Breast epithelium (tissue), 4 donors: Measurements from ENCODE around the gene IRF3. TPM values are rescaled to one million over a fixed set of nuclear protein-coding genes. Genes with fewer than 3 reads are reported as not detected.
A peak's percentile ranks its signal among the peaks of the same experiment; 100 is the strongest.
"Not testable (repeated sequence)": the region's sequence is repeated elsewhere in the genome, so short reads cannot be mapped to it uniquely, and the experiment has no call there.

ENCODE experiments used
- DNase-seq, 2 donors: peaks; one replicate each; pipeline ENCODE4 v3.0.0-alpha.2; 2019; ENCODE audit warnings: low spot score in 2 of 2
- H3K27ac ChIP-seq, 2 donors: fragments of 200-600 bp; sonication (generic) in 1 of 2; one replicate each; pipeline ENCODE4 v1.5.1; 2016 to 2019; ENCODE audit warnings: mild to moderate bottlenecking in 1 of 2
- H3K27me3 ChIP-seq, 2 donors: fragments of 200-600 bp; sonication (generic) in 1 of 2; one replicate each; pipeline versions ENCODE4 v1.5.1 to v1.6.0; 2017 to 2019; ENCODE audit warnings: control low read depth in 1 of 2, mild to moderate bottlenecking in 1 of 2
- H3K36me3 ChIP-seq: fragments of 200-600 bp; one replicate; pipeline ENCODE4 v1.5.1; 2019
- H3K4me1 ChIP-seq, 2 donors: fragments of 200-600 bp; sonication (generic); one replicate each; pipeline ENCODE4 v1.5.1; 2016 to 2019; ENCODE audit warnings: control low read depth in 1 of 2
- H3K4me3 ChIP-seq, 3 donors: fragments of 200-600 bp; sonication (generic); 1 replicate in 2 of 3; 2 replicates in 1 of 3; pipeline ENCODE4 v1.5.1; 2016 to 2019; ENCODE audit warnings: mild to moderate bottlenecking in 3 of 3, moderate library complexity in 2 of 3
- H3K9me3 ChIP-seq, 2 donors: fragments of 200-600 bp; sonication (generic) in 1 of 2; one replicate each; pipeline ENCODE4 v1.5.1; 2016 to 2019; ENCODE audit warnings: control low read depth in 1 of 2
- CTCF ChIP-seq, 3 donors: fragments of 450-650 bp; IDR thresholded peaks; one replicate each; pipeline ENCODE4 v1.5.1; 2016 to 2017; ENCODE audit warnings: antibody characterized with exemption in 3 of 3, mild to moderate bottlenecking in 3 of 3, moderate library complexity in 3 of 3
- POLR2A ChIP-seq: fragments of 450-650 bp; IDR thresholded peaks from one replicate; pipeline ENCODE4 v1.6.1; 2016; ENCODE audit warnings: antibody characterized with exemption, mild to moderate bottlenecking, moderate library complexity
- POLR2AphosphoS5 ChIP-seq, 3 donors: sonication (generic); formaldehyde crosslinking; IDR thresholded peaks; one replicate each; pipeline ENCODE4 v1.6.1; 2017; ENCODE audit warnings: antibody characterized with exemption in 3 of 3
- intact Hi-C: fragments of 100-400 bp; cut with DNase I; formaldehyde crosslinking; loops from one replicate; pipeline ENCODE4 v1.15.1; 2023; ENCODE audit warnings: low total_unique reads
- total RNA-seq, 3 donors: library from RNA; depleted of rRNA; stranded (reverse); fragments of >200 nt; gene quantifications; one replicate each; pipeline ENCODE4 v1.1.0, GENCODE V29; 2016

Gene IRF3
- total RNA-seq, 3 donors from 2014 or later, result 39.7 to 100 (median 52.4) TPM

- TF ChIP-seq POLR2AphosphoS5 (IDR thresholded peaks at IDR 0.05), result no peak
- no peak for TF ChIP-seq POLR2A
- no peak for TF ChIP-seq CTCF (IDR thresholded peaks at IDR 0.05)
- intact Hi-C loops, result no loop called here
- Histone ChIP-seq H3K4me3 (no peak overlapping the region), H3K27me3 (no peaks in the 10 kb centered on the region), H3K36me3 (no peaks in the 10 kb centered on the region), H3K9me3 (no peaks in the 10 kb centered on the region), H3K4me1 (no peaks in the 10 kb centered on the region), H3K27ac (peak overlapping the region in 1 of 2 donors; percentile 74)
- DNase-seq, result no peak
These were observed 34.6 kb downstream of the IRF3 start for GRCh38 chr19:49631014-49631588.

- intact Hi-C loops, result no loop called here
- H3K4me3 ChIP-seq, result no peak overlapping the region
These were observed 36.0 kb downstream of the IRF3 start for GRCh38 chr19:49629659-49630058.

DNA sequence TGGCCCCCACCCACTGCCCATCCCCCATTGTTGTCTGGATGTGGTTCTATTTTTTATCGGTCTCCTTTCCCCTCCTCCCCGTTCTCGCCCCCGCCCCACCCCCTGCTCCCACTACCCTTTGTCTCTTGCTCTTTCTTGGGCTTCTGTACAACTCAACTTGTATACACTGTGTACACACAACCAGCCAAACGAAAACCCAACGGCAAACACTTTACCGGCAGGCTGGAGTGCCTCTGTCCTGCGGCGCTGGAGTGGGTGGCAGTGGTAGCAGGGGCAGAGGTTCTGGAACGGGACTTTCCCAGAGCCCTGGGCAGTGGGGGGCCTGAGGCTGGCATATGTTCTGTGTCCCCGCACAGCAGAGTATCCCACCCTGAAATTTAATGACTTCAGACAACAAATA, 39.4 kb downstream of the IRF3 start:
- DNase-seq, result no peak
- no peak overlapping the region for H3K4me3 ChIP-seq
- intact Hi-C loops, result no loop called here

More at GRCh38 chr19:49629659-49630058, 36.0 kb downstream of the IRF3 start:
- DNase-seq, result no peak
- H3K27me3 ChIP-seq, result no peaks in the 10 kb centered on the region
- no peak for TF ChIP-seq CTCF (IDR thresholded peaks at IDR 0.05)
- no peak for TF ChIP-seq POLR2AphosphoS5 (IDR thresholded peaks at IDR 0.05)
- TF ChIP-seq POLR2A, result no peak
- H3K36me3 ChIP-seq, result no peaks in the 10 kb centered on the region
- H3K27ac ChIP-seq, result peak overlapping the region in 1 of 2 donors; percentile 9
- H3K4me1 ChIP-seq, result no peaks in the 10 kb centered on the region
- no peaks in the 10 kb centered on the region for H3K9me3 ChIP-seq

GRCh38 chr19:49624967-49625910, 40.4 kb downstream of the IRF3 start:
- H3K4me3 ChIP-seq, result no peak overlapping the region
- no peak for TF ChIP-seq CTCF (IDR thresholded peaks at IDR 0.05)
- H3K4me1 ChIP-seq, result no peaks in the 10 kb centered on the region
- no peaks in the 10 kb centered on the region for H3K27me3 ChIP-seq
- no peaks in the 10 kb centered on the region for H3K9me3 ChIP-seq
- DNase-seq, result no peak
- intact Hi-C loops, result no loop called here
- H3K27ac ChIP-seq, result no peak overlapping the region
- H3K36me3 ChIP-seq, result no peaks in the 10 kb centered on the region

More for the DNA sequence above, 39.4 kb downstream of the IRF3 start:
- H3K27ac ChIP-seq, result no peak overlapping the region
- H3K36me3 ChIP-seq, result no peaks in the 10 kb centered on the region
- no peaks in the 10 kb centered on the region for H3K4me1 ChIP-seq
- TF ChIP-seq POLR2A (no peak), CTCF (IDR thresholded peaks at IDR 0.05) (no peak)
- no peaks in the 10 kb centered on the region for H3K9me3 ChIP-seq
- no peaks in the 10 kb centered on the region for H3K27me3 ChIP-seq

GRCh38 chr19:49617860-49618259, 47.8 kb downstream of the IRF3 start:
- H3K27me3 ChIP-seq, DNase-seq, H3K27ac ChIP-seq, H3K9me3 ChIP-seq, H3K4me3 ChIP-seq, H3K4me1 ChIP-seq, H3K36me3 ChIP-seq, intact Hi-C loops: not testable (repeated sequence)
